Endothelial cell of umbilical vein (primary cell): Measurements from ENCODE around the gene HSFX2. TPM values are rescaled to one million over a fixed set of nuclear protein-coding genes. Genes with fewer than 3 reads are reported as not detected.

Experiments
- BruUV-seq: library from RNA; stranded (reverse); fragments of 400-500 nt; replicated peaks from 2 replicates; lab custom pipeline; 2021; lab: Mats Ljungman, UMichigan
- CTCF ChIA-PET: fragments of 300-600, 350-600 bp; sonication (Branson Sonifier 250); formaldehyde crosslinking; loops from one replicate; lab custom pipeline; 2021; ENCODE audit warnings: antibody characterized with exemption, inconsistent platforms; lab: Charles Lee
- POLR2A ChIA-PET: fragments of 300-600, 350-600 bp; sonication (Branson Sonifier 250); formaldehyde crosslinking; loops from one replicate; lab custom pipeline; 2021; ENCODE audit warnings: antibody characterized with exemption, inconsistent platforms; lab: Charles Lee
- DNase-seq: peaks from one replicate; pipeline ENCODE4 v3.0.0-alpha.2; 2011; ENCODE audit warnings: low read depth, low spot score
- FAIRE-seq: peaks from 2 replicates; lab custom pipeline; 2011; peaks lifted over from hg19 to GRCh38; lab: Jason Lieb, UNC
- H2AFZ ChIP-seq: 2 replicates; pipeline ENCODE4 v1.6.0; 2012; ENCODE audit warnings: low read depth, low read length, control low read depth, inconsistent platforms
- H3K27ac ChIP-seq: 2 replicates; pipeline ENCODE4 v1.5.1; 2011; ENCODE audit warnings: low read depth, mild to moderate bottlenecking, control low read depth, low read length, moderate library complexity; ENCODE audit not compliant: insufficient read depth
- H3K27me3 ChIP-seq, 2 experiments: 2 replicates each; pipeline versions ENCODE4 v1.6.0 to v1.6.1; 2011; ENCODE audit warnings: low read length in 2 of 2, mixed read lengths in 1 of 2; ENCODE audit not compliant: control insufficient read depth in 2 of 2, insufficient read depth in 2 of 2
- H3K36me3 ChIP-seq, 2 experiments: 2 replicates in 1 of 2; 3 replicates in 1 of 2; pipeline ENCODE4 v1.5.1; 2011; ENCODE audit warnings: low read length in 2 of 2, mild to moderate bottlenecking in 1 of 2, moderate library complexity in 1 of 2; ENCODE audit not compliant: control insufficient read depth in 2 of 2, insufficient read depth in 2 of 2; ENCODE audit errors: extremely low read depth in 1 of 2
- H3K4me1 ChIP-seq: 3 replicates; pipeline ENCODE4 v1.5.1; 2011; ENCODE audit warnings: mild to moderate bottlenecking, low read length; ENCODE audit not compliant: control insufficient read depth, insufficient read depth; ENCODE audit errors: extremely low read depth
- H3K4me2 ChIP-seq: 2 replicates; pipeline ENCODE4 v1.6.1; 2011; ENCODE audit warnings: low read length, control low read depth, mixed read lengths; ENCODE audit not compliant: insufficient read depth
- H3K4me3 ChIP-seq, 3 experiments: fragments of 200-600 bp in 1 of 3; sonication (generic), shearing (Covaris generic) in 1 of 3; replicated peaks in 1 of 3; 2 replicates each; pipeline ENCODE4 v1.5.1; 2011 to 2016; ENCODE audit warnings: control low read depth in 3 of 3, low read length in 3 of 3, mild to moderate bottlenecking in 2 of 3, inconsistent platforms in 1 of 3, low read depth in 1 of 3, moderate library complexity in 1 of 3; ENCODE audit not compliant: insufficient read depth in 1 of 3
- H3K79me2 ChIP-seq: 2 replicates; pipeline ENCODE4 v1.6.0; 2012; ENCODE audit warnings: low read length, inconsistent platforms; ENCODE audit not compliant: control insufficient read depth, insufficient read depth
- H3K9ac ChIP-seq: replicated peaks from 2 replicates; pipeline ENCODE3; 2011; ENCODE audit warnings: low read length, control low read depth; ENCODE audit not compliant: insufficient read depth; ENCODE audit errors: extremely low read depth
- H3K9me1 ChIP-seq: replicated peaks from 3 replicates; pipeline ENCODE4 v1.6.0; 2011; ENCODE audit warnings: mild to moderate bottlenecking, low read length; ENCODE audit not compliant: control insufficient read depth, insufficient read depth; ENCODE audit errors: extremely low read depth
- H3K9me3 ChIP-seq: replicated peaks from 2 replicates; pipeline ENCODE4 v1.5.1; 2012; ENCODE audit warnings: low read length, inconsistent platforms; ENCODE audit not compliant: control insufficient read depth, insufficient read depth
- H4K20me1 ChIP-seq: replicated peaks from 2 replicates; pipeline ENCODE3; 2011; ENCODE audit warnings: mild to moderate bottlenecking, low read length; ENCODE audit not compliant: control insufficient read depth, insufficient read depth; ENCODE audit errors: extremely low read depth
- EZH2 ChIP-seq: IDR thresholded peaks from 2 replicates; pipeline ENCODE4 v1.6.1; 2012; ENCODE audit warnings: borderline replicate concordance, low read depth, mild to moderate bottlenecking, moderate library complexity, low read length, inconsistent platforms; ENCODE audit not compliant: severe bottlenecking
- FOS ChIP-seq: IDR thresholded peaks from 2 replicates; pipeline ENCODE4 v1.6.1; 2011; ENCODE audit warnings: mild to moderate bottlenecking, low read length, moderate library complexity, borderline replicate concordance; ENCODE audit not compliant: insufficient read depth
- GATA2 ChIP-seq: IDR thresholded peaks from 2 replicates; pipeline ENCODE4 v1.7.0; 2011; ENCODE audit warnings: low read depth, mild to moderate bottlenecking, moderate library complexity, mixed read lengths, low read length; ENCODE audit not compliant: insufficient read length, insufficient read depth
- JUN ChIP-seq: IDR thresholded peaks from 2 replicates; pipeline ENCODE4 v1.6.1; 2011; ENCODE audit warnings: borderline replicate concordance, low read depth; ENCODE audit not compliant: insufficient read length, insufficient read depth
- MYC ChIP-seq: IDR thresholded peaks from one replicate; pipeline ENCODE4 v1.6.1; 2011; ENCODE audit warnings: mild to moderate bottlenecking, low read depth, low read length
- POLR2A ChIP-seq: IDR thresholded peaks from 2 replicates; pipeline ENCODE4 v1.6.1; 2012; ENCODE audit warnings: low read depth, mild to moderate bottlenecking, control low read depth, low read length
- POLR2AphosphoS5 ChIP-seq: IDR thresholded peaks from 2 replicates; pipeline ENCODE4 v1.6.1; 2012; ENCODE audit warnings: low read depth, mild to moderate bottlenecking, control low read depth, low read length, moderate library complexity; ENCODE audit not compliant: insufficient read depth
- dilution Hi-C: fragments of 300-500 bp; cut with MboI; formaldehyde crosslinking; loops from one replicate; pipeline ENCODE4 v1.15.0; 2019; ENCODE audit warnings: low sequenced_read_pairs; ENCODE audit not compliant: extremely low pct_ligation_motif_present
- intact Hi-C: fragments of 100-400 bp; cut with micrococcal nuclease; formaldehyde crosslinking; loops from one replicate; pipeline ENCODE4 v1.10.0; 2022
- polyA plus RNA-seq, 4 experiments: library from polyadenylated mRNA; depleted of rRNA in 3 of 4; stranded (reverse) in 3 of 4; unstranded in 1 of 4; fragments of >200 nt; gene quantifications; 2 replicates each; pipeline versions ENCODE4 v1.2.1 to v1.2.3, GENCODE V29; 2011 to 2012; ENCODE audit warnings: missing spikeins in 1 of 4
- total RNA-seq: library from RNA; stranded (reverse); gene quantifications from 2 replicates; pipeline ENCODE4 v1.2.3, GENCODE V29; 2021
- TF ChIP-seq, protein P1 (sequence below), 2 donors: IDR thresholded peaks; 1 replicate in 1 of 2; 2 replicates in 1 of 2; pipeline ENCODE4 v1.5.1; 2011; ENCODE audit warnings: low read length in 2 of 2, mild to moderate bottlenecking in 2 of 2, moderate library complexity in 2 of 2, control low read depth in 1 of 2, inconsistent platforms in 1 of 2, low read depth in 1 of 2; ENCODE audit not compliant: insufficient read depth in 1 of 2; ENCODE audit errors: extremely low read depth in 1 of 2
- TF ChIP-seq, protein P2 (sequence below): IDR thresholded peaks from 2 replicates; pipeline ENCODE4 v1.6.1; 2011; ENCODE audit not compliant: insufficient read depth, insufficient read length

Gene HSFX2
- total and polyA plus RNA-seq, 2 donors (not counting 3 experiments of a cell fraction or from before 2014, with no cell fraction given) = 0.11 TPM; not detected in 1

DNA sequence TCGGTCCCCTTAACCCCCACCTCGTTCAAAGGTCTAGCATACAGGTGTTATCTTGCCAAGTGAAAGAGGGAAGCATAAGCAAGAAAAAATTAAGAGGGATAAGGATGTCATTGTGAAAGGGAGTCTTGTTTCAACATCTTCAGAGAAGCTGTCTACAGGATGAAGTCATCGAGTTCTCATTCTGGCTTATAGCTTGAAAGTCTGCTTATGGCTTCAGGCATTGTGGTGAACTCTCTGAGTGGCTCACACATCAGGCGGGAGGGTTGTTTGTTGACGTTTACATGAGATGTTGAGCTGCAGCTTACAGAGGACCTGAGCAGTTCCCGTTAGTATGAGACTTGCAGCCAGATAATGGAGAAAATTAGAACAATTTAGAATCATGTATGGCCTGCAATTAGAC is 24.4 kb downstream of the HSFX2 start:
- no peaks in the 10 kb centered on the region for H3K36me3 ChIP-seq
- no peaks in the 10 kb centered on the region for H3K9me3 ChIP-seq
- H2AFZ ChIP-seq = no peak overlapping the region
- FAIRE-seq = no peak
- no peaks in the 10 kb centered on the region for H4K20me1 ChIP-seq
- TF ChIP-seq, protein P1, sequence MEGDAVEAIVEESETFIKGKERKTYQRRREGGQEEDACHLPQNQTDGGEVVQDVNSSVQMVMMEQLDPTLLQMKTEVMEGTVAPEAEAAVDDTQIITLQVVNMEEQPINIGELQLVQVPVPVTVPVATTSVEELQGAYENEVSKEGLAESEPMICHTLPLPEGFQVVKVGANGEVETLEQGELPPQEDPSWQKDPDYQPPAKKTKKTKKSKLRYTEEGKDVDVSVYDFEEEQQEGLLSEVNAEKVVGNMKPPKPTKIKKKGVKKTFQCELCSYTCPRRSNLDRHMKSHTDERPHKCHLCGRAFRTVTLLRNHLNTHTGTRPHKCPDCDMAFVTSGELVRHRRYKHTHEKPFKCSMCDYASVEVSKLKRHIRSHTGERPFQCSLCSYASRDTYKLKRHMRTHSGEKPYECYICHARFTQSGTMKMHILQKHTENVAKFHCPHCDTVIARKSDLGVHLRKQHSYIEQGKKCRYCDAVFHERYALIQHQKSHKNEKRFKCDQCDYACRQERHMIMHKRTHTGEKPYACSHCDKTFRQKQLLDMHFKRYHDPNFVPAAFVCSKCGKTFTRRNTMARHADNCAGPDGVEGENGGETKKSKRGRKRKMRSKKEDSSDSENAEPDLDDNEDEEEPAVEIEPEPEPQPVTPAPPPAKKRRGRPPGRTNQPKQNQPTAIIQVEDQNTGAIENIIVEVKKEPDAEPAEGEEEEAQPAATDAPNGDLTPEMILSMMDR (IDR thresholded peaks at IDR 0.05; ENCODE audit: extremely low read depth in 1 of 2, insufficient read depth in 1 of 2, low read depth in 1 of 2, low read length in 2 of 2) = no peak
- TF ChIP-seq EZH2 = no peak
- no peak for TF ChIP-seq MYC
- TF ChIP-seq FOS = no peak
- TF ChIP-seq POLR2AphosphoS5 = no peak
- TF ChIP-seq, protein P2, sequence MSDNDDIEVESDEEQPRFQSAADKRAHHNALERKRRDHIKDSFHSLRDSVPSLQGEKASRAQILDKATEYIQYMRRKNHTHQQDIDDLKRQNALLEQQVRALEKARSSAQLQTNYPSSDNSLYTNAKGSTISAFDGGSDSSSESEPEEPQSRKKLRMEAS = no peak
- no peak for TF ChIP-seq JUN
- TF ChIP-seq POLR2A = no peak
- TF ChIP-seq GATA2 = no peak
- intact Hi-C loops = no loop called here
- no peaks in the 10 kb centered on the region for H3K4me1 ChIP-seq
- no TSS peak for BruUV-seq
- dilution Hi-C loops = no loop called here
- POLR2A ChIA-PET = no interaction called here
- no peak overlapping the region for H3K4me2 ChIP-seq
- H3K27me3 ChIP-seq = no peaks in the 10 kb centered on the region
- CTCF ChIA-PET = no interaction called here
- H3K9ac ChIP-seq = no peak overlapping the region
- no peaks in the 10 kb centered on the region for H3K9me1 ChIP-seq
- no peak overlapping the region for H3K4me3 ChIP-seq
- no peak for DNase-seq
- H3K27ac ChIP-seq = no peak overlapping the region
- no peaks in the 10 kb centered on the region for H3K79me2 ChIP-seq
